NCI-H2029 treated with DMSO at 0.1 percent for 48 hours (cell line): Measurements from ENCODE around the gene HNRNPH3.

Source experiments
- DNase-seq: peaks from one replicate; lab custom pipeline; 2025; lab: John Stamatoyannopoulos, UW

Gene HNRNPH3

GRCh38 chr10:68332259-68333057, 594 bp downstream of the HNRNPH3 start, which contains the start of gene PBLD:
Gene PBLD, minus strand, starts transcription at chr10:68332928. Its CDS starts 26,084 bp downstream, at chr10:68306844.
- DNase-seq, result peak; percentile 37

DNA sequence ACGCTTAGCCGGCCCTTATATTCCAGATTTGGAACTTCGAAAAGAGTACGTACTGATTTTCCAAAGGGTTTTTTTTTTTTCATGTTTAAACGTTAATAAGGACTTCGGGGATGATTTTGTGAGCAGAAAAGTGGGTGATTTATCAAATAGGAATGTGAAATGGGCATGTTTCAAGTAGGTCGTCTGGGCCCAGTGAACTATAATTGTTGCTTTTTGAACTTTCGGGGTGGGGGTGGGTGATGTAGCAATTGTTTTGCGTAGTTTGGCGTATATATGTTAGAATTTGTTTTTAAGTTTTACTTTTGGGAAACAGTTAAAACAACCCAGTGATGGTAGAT, 1.2 kb downstream of the HNRNPH3 start:
- DNase-seq, result no peak

DNA sequence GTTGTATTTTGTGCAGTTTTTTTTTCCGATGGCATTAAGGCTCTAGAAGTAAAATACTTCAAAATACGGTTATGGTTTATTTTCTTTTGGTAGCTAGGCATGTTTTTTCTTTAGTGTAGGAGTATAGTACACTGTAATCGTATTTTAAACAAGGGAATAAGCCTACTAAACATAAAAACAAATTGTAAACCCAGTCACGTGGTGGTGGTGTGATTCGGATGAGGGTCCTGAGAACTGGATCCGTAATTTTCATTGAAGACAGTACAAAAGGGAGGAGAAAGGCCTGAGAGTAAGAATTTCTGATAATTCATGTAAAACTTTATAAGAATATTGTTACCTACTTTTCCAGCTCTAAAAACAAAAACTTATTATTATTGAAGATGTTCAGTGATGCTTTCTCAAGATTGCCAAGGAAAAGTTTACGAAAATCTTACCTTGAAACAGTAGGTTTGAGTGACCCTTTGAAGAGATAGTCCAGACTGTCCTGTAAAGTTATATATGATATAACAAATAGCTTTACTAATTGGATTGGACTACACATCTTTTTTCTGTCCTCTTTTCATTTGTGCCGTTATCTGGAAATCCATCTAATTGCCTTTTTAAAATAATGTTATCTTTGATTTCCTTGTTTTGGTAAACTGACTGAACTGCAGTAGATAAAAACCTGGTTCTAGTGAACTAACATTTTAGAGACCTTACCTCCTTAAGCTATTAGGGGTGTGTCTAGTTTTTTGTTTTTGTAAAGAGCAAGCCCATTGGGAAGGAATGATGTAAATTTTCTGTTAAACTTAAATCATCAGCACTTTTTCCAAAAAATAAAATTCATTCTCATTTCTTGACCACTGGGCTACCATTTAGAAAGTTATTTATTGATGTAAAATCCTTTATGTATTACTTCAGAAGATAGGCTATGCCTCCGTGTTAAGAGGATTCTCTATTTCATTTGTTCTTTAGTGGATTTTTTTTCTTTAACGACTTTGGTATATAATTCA, 1.9 kb downstream of the HNRNPH3 start:
- no peak for DNase-seq

- no peak for DNase-seq
These were observed 3.0 kb downstream of the HNRNPH3 start for GRCh38 chr10:68334672-68335467.

DNA sequence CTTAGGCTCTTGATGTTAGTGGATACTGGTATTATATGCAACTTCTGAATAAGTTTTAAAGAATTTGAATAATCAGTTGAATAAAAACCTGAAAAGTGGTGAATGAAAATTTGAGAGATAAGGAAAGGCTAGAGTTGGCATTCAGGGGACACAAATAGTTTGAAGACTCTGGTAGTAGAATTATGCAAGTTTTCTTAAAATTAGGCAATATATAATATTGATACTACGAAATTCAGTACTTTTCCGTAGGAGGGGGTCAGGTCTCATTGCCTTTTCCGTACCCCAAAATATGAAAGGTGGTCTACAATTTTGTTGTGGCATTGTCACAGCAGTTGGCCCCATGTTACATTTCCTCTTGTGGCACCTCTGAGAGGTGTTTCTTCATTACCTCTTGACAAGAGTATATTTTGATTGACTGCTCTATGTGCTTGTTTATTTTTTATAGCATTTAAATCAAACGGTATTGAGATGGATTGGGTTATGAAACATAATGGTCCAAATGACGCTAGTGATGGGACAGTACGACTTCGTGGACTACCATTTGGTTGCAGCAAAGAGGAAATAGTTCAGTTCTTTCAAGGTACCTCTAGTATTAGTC, 5.0 kb downstream of the HNRNPH3 start:
- DNase-seq, result no peak

DNA sequence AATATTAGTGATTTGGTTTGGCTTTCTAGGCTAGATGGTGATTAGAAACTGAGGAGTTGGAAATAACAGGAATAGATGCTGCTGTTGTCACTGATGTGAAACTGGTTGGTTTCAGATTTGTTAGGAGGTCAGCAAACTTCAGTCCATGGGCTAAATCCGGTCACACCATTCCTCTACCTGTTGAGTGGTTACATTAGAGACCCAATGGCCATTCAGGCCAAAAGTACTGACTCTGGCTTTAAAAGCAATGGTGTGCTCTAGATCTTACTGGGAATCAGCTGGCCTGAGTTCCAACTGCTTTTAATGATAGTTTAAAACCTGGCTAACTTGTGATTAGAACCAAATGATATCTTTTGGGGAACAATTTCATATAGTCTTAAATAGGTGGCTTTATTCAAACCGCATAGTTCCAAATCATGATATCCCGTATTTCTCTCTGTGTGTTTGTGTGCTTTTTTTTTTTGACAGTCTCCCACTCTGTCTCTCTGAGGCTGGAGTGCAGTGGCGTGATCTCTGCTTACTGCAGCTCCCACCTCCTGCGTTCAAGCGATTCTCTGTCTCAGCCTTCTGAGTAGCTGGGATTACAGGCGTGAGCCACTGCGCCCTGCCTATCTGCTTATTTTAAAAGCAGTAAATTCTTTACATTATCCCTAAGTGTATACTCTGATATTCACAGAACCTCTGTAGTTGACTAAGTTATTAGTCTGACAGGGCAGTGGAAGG, 8.7 kb downstream of the HNRNPH3 start:
- no peak for DNase-seq

DNA sequence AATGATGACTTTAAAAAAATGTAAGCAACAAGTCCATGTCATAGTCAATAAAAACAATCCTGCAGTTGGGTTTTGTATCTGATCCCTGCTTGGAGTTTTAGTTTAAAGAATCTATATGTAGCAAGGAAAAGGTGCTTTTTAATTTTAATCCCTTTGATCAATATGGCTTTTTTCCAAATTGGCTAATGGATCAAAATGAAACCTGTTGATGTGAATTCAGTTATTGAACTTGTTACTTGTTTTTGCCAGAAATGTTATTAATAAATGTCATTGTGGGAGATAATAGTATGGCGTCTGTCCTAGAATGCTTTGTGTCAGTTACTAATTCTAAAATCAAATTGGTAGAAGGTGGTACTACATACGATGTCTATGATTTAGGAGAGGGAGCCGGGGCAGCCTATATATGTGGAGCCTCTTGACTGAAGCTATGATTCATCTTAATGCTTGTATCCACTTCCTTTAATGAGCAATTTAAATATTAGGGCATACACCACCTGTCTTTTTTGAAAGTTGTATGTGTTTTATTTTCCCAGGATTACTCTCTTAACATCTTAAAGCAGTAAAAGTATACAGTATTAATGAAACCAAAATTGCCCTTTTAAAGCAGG, 11.1 kb downstream of the HNRNPH3 start:
- no peak for DNase-seq

DNA sequence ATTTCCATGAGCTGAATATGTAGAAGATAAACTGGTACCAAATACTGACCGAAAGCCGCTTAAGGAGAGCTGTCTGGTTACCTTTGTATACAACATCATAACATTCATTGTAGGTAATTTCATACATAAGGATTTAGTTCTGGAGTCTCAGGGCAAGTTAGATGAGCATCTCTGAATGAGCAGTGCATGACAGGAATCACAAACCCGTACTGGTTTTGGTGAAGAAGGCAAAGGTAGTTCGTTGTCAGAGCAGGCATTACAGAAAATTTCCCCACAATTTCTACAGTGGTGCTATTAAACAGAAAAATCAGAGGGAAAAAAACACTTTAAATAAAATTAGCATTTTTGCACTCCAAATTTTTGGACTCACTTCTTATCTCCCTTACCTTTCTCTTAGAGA, 13.8 kb downstream of the HNRNPH3 start:
- no peak for DNase-seq

DNA sequence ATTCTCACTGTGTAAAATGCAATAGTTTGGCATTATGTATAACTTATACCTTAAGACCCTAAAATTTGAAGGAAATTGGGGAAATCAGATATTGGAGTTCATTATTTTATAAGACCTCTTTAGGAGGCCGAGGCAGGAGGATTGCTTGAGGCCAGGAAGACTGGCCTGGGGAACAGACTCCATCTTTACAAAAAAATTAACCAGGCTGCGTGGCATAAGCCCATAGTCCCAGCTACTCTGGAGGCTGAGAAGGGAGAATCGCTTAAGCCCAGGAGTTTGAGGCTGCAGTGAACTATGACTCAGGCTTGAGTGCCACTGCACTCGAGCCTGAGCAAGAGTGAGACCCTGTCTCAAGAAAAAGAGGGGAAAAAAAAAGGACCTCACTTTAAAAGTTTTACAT, 14.9 kb downstream of the HNRNPH3 start:
- no peak for DNase-seq

- DNase-seq, result no peak
These were observed 16.4 kb downstream of the HNRNPH3 start for GRCh38 chr10:68348265-68348741.

- no peak for DNase-seq
These were observed 21.7 kb downstream of the HNRNPH3 start for GRCh38 chr10:68353537-68353936.

DNA sequence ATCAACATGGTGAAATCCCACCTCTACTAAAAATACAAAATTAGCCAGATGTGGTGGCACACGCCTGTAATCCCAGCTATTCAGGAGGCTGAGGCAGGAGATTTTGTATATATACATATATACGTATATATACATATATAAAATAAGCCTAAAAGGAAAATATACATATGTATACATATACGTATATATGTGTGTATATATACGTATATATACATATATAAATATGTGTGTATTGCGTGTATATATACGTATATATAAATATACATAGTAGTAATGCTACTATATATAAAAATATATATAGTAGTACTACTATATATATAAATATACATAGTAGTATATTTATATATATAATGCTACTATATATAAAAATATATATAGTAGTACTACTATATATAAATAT, 27.3 kb downstream of the HNRNPH3 start:
- DNase-seq, result no peak

- DNase-seq, result no peak
These were observed 30.7 kb downstream of the HNRNPH3 start for GRCh38 chr10:68362590-68362989.

- DNase-seq, result no peak
These were observed 32.4 kb downstream of the HNRNPH3 start for GRCh38 chr10:68364101-68364886.

- DNase-seq, result no peak
These were observed 33.7 kb downstream of the HNRNPH3 start for GRCh38 chr10:68365611-68366010.

DNA sequence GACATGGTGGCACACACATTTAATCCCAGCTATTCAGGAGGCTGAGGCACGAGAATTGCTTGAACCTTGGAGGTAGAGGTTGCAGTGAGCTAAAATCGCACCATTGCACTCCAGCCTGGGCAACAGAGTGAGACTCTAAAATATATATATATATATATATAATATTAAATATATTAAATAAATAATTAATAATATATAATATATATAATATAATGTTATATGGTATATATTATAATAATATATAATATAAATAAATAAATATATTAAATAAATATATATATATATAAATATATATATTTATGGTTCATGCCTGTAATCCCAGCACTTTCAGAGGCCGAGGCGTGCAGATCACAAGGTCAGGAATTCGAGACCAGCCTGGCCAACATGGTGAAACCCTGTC, 34.7 kb downstream of the HNRNPH3 start:
- DNase-seq, result no peak

- no peak for DNase-seq
These were observed 35.3 kb downstream of the HNRNPH3 start for GRCh38 chr10:68367121-68367520.

DNA sequence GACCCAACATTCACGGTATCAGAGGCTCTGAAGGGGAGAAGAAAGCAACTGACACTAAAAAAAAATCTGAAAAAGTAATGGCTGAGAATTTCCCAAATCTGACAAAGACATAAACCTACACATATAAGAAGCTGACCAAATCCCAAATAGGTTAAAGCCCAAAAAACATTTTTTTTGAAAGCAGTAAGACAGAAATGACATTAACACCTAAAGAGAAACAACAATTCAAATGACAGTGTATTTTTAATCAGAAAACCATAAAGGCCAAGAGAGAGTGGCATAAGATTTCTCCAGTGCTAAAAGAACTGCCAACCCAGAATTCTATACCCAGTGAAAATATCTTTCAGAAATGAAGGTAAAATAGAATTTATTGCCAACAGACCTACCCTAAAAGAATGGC, 39.7 kb downstream of the HNRNPH3 start:
- DNase-seq, result no peak

DNA sequence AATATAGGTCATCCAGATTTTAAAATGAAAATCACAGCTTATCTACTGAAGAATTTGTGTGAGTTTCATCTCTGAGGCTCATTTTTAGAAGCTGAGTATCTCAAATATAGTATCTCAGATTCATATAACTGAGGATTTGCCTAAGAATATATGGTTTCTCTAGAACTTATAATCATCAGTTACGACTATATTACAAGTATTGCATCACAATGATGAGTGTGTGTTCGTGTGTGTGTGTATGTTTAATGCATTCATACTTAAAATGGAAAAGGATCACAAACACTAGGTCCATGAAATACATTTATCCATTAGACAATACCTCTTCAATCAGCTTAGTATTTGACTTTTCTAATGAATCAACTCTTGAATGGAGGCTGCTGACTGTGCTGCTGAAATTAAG, 53.9 kb downstream of the HNRNPH3 start:
- DNase-seq, result no peak
